ENCODE data around the gene TMTC4. TPM values are rescaled to one million over a fixed set of nuclear protein-coding genes. Genes with fewer than 3 reads are reported as not detected.

Gene TMTC4
- total and polyA plus RNA-seq, 8 donors, result 5.4 to 38.9 (median 8.2) TPM

DNA sequence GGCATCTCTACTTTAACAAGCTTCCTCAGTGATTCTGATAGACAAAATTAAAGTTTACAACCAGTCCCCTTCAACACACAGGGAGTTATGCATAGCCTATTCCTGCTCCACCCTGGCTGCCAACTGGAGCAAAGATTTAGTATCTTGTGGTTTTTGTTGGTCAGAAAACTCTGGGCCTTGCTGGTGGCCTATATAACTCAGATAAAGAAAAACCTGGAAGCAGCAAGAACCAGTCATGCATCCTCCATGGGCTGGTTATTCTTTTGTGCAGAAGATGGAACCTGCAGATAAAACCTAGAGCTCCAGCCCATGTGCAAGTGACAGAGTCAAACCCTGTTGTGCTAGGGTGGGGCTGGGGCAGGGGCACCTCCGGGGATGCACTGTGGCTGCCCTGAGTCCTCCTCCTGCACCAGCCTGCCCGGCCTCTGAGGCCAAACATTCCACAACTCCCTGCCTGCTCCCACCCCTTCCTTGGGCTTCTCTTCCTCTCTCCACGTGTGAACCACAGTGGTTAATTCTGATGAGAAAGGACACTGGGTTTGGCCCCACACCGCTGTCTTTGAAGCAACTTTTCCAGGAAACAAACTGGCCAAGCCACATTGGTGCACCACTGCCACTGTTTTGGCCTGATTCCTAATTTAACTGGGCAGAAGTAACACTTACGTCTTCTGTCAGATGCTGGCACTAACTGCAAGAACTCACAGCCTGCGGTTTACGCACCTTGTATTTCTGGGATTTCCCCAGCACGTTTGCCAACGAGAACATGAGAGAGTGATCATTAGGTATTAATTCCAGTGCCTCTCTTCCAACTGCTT, 62.7 kb downstream of the TMTC4 start:
- Histone ChIP-seq H3K4me3 (no peak overlapping the region), H3K27me3 (no peaks in the 10 kb centered on the region), H3K9me3 (no peaks in the 10 kb centered on the region), H3K36me3 (peaks cover 4 to 36% (median 23%) of the 10 kb centered on the region in 4 donors), H3K27ac (no peak overlapping the region), H3K4me1 (peaks cover 0 to 9% (median 0%) of the 10 kb centered on the region in 4 donors)
- DNase-seq, result peak in 1 of 2 donors; percentile 14
- WGBS, 5 donors, result 42 to 58% (median 47%) methylated on average over 9 of the region's 9 CpGs
- intact Hi-C loops (cut with DNase I; ENCODE audit: low total_unique reads), result no loop called here
- TF ChIP-seq POLR2A (IDR thresholded peaks at IDR 0.05) (no peak), EP300 (IDR thresholded peaks at IDR 0.05) (no peak), POLR2AphosphoS5 (IDR thresholded peaks at IDR 0.05) (no peak)
- TF ChIP-seq, protein P1, sequence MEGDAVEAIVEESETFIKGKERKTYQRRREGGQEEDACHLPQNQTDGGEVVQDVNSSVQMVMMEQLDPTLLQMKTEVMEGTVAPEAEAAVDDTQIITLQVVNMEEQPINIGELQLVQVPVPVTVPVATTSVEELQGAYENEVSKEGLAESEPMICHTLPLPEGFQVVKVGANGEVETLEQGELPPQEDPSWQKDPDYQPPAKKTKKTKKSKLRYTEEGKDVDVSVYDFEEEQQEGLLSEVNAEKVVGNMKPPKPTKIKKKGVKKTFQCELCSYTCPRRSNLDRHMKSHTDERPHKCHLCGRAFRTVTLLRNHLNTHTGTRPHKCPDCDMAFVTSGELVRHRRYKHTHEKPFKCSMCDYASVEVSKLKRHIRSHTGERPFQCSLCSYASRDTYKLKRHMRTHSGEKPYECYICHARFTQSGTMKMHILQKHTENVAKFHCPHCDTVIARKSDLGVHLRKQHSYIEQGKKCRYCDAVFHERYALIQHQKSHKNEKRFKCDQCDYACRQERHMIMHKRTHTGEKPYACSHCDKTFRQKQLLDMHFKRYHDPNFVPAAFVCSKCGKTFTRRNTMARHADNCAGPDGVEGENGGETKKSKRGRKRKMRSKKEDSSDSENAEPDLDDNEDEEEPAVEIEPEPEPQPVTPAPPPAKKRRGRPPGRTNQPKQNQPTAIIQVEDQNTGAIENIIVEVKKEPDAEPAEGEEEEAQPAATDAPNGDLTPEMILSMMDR (IDR thresholded peaks at IDR 0.05), result no peak

GRCh38 chr13:100610391-100611347, 63.9 kb downstream of the TMTC4 start:
- peaks cover 0 to 9% (median 0%) of the 10 kb centered on the region in 4 donors for H3K4me1 ChIP-seq
- H3K27ac ChIP-seq, result no peak overlapping the region
- WGBS, 5 donors, result 59 to 70% (median 60%) methylated on average over 6 of the region's 6 CpGs
- H3K9me3 ChIP-seq, result no peaks in the 10 kb centered on the region
- intact Hi-C loops (cut with DNase I; ENCODE audit: low total_unique reads), result no loop called here
- H3K4me3 ChIP-seq, result no peak overlapping the region
- H3K27me3 ChIP-seq, result no peaks in the 10 kb centered on the region
- DNase-seq, result no peak
- peaks cover 4 to 47% (median 35%) of the 10 kb centered on the region in 4 donors for H3K36me3 ChIP-seq
- TF ChIP-seq, protein P1 (IDR thresholded peaks at IDR 0.05), result no peak
- no peak for TF ChIP-seq EP300 (IDR thresholded peaks at IDR 0.05)
- TF ChIP-seq POLR2AphosphoS5 (IDR thresholded peaks at IDR 0.05), result no peak
- no peak for TF ChIP-seq POLR2A (IDR thresholded peaks at IDR 0.05)

DNA sequence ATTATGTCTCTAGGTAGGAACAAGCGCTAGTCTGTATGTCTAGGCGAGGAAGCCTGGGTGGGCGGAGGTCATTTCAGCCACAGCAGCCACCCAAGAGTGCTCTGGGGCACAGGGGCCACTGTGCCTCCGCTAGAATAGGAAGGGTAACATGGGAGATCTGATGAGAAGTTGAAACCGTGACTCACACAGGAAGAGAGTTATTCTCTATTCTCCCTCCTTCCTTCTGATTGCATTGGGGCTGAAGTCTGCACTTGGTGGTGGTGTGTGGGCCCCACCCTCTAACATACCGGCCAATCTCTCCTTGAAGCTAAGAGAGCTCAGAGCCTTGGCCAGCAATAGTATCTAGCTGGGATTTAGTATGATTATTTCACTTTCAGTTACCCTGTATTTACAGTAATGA, 65.7 kb downstream of the TMTC4 start:
- TF ChIP-seq POLR2AphosphoS5 (IDR thresholded peaks at IDR 0.05) (no peak), POLR2A (IDR thresholded peaks at IDR 0.05) (no peak), EP300 (IDR thresholded peaks at IDR 0.05) (no peak)
- TF ChIP-seq, protein P1 (IDR thresholded peaks at IDR 0.05), result no peak
- intact Hi-C loops (cut with DNase I; ENCODE audit: low total_unique reads), result no loop called here
- 70 to 86% (median 80%) methylated on average over 6 of the region's 6 CpGs for WGBS, 5 donors
- Histone ChIP-seq H3K36me3 (peaks cover 4 to 55% (median 36%) of the 10 kb centered on the region in 4 donors), H3K4me1 (peaks cover 0 to 9% (median 2%) of the 10 kb centered on the region in 4 donors), H3K27me3 (no peaks in the 10 kb centered on the region), H3K27ac (no peak overlapping the region), H3K4me3 (no peak overlapping the region), H3K9me3 (no peaks in the 10 kb centered on the region)
- peak in 1 of 2 donors; percentile 38 for DNase-seq

GRCh38 chr13:100608489-100608888, 66.1 kb downstream of the TMTC4 start:
- 88 to 98% (median 90%) methylated on average over 3 of the region's 3 CpGs for WGBS, 5 donors
- peaks cover 0 to 9% (median 2%) of the 10 kb centered on the region in 4 donors for H3K4me1 ChIP-seq
- H3K27me3 ChIP-seq, result no peaks in the 10 kb centered on the region
- peaks cover 4 to 55% (median 36%) of the 10 kb centered on the region in 4 donors for H3K36me3 ChIP-seq
- H3K4me3 ChIP-seq, result no peak overlapping the region
- no peak for DNase-seq
- intact Hi-C loops (cut with DNase I; ENCODE audit: low total_unique reads), result no loop called here
- no peak for TF ChIP-seq POLR2AphosphoS5 (IDR thresholded peaks at IDR 0.05)
- no peak for TF ChIP-seq EP300 (IDR thresholded peaks at IDR 0.05)
- no peak for TF ChIP-seq POLR2A (IDR thresholded peaks at IDR 0.05)
- TF ChIP-seq, protein P1 (IDR thresholded peaks at IDR 0.05), result no peak
- no peaks in the 10 kb centered on the region for H3K9me3 ChIP-seq
- H3K27ac ChIP-seq, result no peak overlapping the region
